GM21360 (cell line): ENCODE data around the gene TXNRD1.
"Not testable (repeated sequence)": the region's sequence is repeated elsewhere in the genome, so short reads cannot be mapped to it uniquely, and the experiment has no call there.

Source experiments
- ATAC-seq: cut with Tn5 transposase; IDR thresholded peaks from one replicate; pipeline ENCODE4 v1.9.1; 2021; ENCODE audit warnings: mild to moderate bottlenecking, moderate library complexity; ENCODE audit not compliant: unreplicated experiment

The TXNRD1 gene

GRCh38 chr12:104234926-104235499, 19.4 kb downstream of the TXNRD1 start:
- no peak for ATAC-seq

DNA sequence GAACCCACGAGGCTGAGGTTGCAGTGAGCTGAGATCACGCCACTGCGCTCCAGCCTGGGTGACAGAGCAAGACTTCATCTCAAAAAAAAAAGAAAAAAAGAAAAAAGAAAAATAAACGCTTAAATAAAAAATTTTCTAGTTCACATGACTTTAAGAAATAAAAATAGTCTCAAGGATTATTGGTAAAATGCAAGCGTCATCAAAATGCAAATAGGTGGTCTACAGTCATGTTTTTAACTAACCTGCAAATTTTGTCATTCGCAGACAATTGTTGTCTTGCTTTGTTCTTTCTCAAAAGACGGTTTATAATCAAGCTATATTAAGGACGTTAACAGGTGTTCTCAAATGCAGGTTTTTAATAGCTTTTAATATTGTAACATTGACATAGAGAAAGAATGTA, 22.4 kb downstream of the TXNRD1 start:
- ATAC-seq, result no peak

DNA sequence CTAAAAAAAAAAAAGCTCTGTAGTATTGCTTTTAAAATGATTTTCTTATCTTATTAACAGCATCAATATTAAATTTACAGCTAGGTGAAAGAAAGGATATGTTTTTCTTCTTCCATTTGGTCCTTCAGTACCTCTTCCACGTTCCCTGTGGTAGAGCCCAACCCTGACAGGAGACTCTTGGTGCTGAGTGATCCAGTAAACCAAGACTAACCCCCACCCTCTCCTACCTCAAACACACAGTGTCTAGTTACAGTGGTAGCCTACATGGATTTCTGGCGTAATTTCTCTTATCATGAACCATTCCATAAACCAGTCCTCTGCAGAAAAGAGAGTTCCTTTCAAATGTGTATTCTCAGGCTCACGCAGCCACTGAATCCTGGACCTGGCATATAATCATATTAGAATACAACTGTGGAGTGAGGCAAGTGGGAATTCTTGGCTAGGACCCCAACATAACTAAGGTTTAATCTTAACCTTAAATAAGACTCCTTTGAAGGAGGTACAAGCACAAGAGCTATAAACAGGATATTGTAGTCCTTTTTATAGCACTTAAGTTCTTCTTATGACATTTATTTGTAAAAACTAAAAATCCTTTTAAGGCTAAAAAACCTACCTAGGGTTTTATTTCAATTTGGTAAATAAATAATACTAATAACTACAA, 27.1 kb downstream of the TXNRD1 start:
- no peak for ATAC-seq

DNA sequence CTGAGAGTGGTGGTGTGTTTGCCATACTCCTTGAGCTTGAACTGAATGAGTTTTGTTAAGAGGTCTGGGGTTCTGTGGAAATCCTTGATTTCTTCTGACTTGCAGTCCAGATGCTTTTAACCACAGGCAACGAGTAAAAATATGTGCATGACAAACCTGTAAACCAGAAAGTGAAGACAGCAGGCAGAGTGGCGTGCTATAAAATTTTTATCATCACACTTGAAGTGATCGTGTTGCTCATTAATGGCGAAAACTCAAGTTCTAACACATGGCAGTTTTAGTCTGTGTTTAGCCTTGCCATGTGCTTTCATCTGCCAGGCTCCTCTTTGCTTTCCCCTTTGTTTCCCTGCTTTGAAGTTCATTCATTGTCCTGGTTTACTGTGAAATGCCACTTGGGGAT, 28.0 kb downstream of the TXNRD1 start:
- ATAC-seq, result no peak

DNA sequence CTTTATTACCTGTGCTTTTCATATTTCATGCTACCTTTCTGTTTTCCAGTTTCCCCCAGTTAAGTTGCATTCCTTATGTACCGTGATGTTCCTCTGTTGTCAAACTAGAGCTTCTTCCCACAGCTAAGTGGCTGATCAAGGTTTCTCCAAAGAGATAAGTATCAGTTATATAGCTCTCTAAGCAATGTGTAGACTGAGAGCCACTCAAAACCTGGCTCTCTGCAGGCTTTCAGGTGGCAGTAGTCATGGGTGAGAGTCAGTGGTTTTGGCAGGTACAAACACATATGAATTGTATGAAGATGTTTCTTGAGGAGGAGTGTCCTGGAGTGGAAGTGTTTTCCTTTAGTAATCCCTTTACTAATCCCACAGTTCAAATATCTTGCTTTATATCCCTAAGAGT, 28.4 kb downstream of the TXNRD1 start:
- ATAC-seq, result no peak

GRCh38 chr12:104247698-104248097, 32.1 kb downstream of the TXNRD1 start:
- ATAC-seq, result no peak

DNA sequence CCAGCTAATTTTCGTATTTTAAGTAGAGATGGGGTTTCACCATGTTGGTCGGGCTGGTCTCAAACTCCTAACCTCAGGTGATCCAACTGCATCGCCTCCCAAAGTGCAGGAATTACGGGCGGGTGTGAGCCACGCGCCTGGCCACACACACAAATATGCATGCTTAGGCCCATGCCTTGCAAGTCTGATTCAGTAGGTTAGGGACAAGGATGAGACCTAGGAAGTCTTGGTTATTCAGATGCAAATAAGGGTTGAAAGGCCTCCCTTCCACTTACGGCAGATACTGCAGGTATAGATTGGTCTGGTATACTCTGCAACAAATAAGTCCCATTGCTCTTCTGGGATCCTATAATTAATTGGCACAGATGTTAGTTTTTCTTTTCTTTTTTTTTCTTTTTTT, 32.9 kb downstream of the TXNRD1 start:
- no peak for ATAC-seq

- no peak for ATAC-seq
Measured at GRCh38 chr12:104249017-104249416, 33.4 kb downstream of the TXNRD1 start.

DNA sequence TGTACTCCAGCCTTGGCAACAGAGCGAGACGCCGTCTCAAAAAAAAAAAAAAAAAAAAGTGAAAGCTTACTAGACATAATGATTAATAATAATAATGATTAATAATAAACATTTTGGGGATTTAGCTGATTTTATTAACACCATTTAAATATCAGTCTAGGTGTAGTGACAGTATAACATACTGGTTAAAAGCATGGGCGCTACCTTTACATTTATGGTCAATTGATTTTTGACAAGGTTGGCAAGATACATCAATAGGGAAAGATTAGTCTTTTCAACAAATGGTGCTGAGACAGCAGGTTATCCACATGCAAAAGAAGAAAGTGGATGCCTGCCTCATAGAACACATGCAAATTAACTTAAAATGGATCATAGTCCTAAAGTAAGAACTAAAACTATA, 34.3 kb downstream of the TXNRD1 start:
- no peak for ATAC-seq

- ATAC-seq, result no peak
Measured at GRCh38 chr12:104250366-104251125, 35.0 kb downstream of the TXNRD1 start.

DNA sequence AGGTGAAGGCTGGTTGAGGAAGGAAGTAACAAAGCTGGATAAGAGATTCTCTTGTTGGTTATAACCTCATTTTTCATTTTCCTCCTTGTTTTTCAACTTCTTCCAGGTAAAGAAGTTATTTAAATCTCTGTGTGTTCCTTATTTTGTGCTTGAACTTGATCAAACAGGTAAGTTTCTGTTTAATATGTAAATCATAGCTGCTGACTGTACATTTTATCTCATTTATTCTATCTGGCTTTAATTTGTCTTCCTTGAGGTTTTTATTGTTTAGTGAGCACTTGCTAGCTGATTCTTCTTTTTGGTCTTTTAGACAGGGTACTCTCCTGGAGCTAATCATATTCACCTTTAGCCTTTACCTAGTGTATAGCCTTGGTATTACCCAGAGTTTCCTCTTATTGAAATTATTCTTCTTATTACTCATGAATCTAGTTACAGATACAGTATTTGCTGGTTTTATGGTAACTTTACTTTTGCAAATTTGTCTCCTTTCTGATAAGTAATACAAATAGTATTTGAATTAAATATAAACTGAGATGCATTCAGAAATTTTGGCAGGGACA, 42.4 kb downstream of the TXNRD1 start:
- ATAC-seq, result no peak

- no peak for ATAC-seq
Measured at GRCh38 chr12:104258476-104259067, 43.0 kb downstream of the TXNRD1 start.

GRCh38 chr12:104263026-104263425, 47.4 kb downstream of the TXNRD1 start:
- no peak for ATAC-seq

- no peak for ATAC-seq
Measured at GRCh38 chr12:104263580-104264358, 48.2 kb downstream of the TXNRD1 start.

GRCh38 chr12:104265436-104265835, 49.9 kb downstream of the TXNRD1 start:
- not testable (repeated sequence) for ATAC-seq

- ATAC-seq, result no peak
Measured at GRCh38 chr12:104272938-104273337, 57.4 kb downstream of the TXNRD1 start.

DNA sequence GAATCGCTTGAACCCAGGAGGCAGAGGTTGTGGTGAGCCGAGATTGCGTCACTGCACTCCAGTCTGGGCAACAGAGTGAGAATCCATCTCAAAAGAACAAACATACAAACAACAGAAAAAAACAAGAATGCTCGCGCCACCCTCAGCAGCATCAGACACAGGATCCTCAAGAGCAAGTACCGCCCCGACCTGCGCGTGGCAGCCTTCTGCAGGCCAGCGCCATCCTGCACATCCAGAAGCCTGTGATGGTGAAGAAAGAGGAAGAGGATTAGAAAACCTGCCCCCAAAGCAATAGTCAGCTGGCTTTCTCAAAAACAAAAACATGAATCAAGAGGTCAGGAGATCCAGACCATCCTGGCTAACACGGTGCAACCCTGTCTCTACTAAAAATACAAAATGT, 57.9 kb downstream of the TXNRD1 start:
- ATAC-seq, result no peak

DNA sequence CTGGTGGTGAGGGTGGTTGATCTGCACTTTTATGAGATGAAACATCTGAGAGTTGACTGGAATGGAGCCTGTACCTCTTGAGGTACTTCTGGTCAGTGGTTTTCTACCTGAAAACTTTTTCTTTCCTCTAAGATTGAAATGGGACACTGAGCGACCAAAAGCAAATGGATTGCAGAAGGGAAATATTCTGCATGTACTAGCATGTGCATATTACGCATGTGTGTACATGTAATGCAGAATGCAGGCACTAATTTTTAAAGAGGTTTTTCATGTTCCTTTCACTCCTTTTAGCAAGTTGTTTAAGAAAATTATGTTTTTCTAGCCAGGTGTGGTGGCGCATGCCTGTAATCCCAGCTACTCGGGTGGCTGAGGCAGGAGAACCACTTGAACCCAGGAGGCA, 59.2 kb downstream of the TXNRD1 start:
- no peak for ATAC-seq

GRCh38 chr12:104275689-104276088, 60.1 kb downstream of the TXNRD1 start:
- no peak for ATAC-seq

DNA sequence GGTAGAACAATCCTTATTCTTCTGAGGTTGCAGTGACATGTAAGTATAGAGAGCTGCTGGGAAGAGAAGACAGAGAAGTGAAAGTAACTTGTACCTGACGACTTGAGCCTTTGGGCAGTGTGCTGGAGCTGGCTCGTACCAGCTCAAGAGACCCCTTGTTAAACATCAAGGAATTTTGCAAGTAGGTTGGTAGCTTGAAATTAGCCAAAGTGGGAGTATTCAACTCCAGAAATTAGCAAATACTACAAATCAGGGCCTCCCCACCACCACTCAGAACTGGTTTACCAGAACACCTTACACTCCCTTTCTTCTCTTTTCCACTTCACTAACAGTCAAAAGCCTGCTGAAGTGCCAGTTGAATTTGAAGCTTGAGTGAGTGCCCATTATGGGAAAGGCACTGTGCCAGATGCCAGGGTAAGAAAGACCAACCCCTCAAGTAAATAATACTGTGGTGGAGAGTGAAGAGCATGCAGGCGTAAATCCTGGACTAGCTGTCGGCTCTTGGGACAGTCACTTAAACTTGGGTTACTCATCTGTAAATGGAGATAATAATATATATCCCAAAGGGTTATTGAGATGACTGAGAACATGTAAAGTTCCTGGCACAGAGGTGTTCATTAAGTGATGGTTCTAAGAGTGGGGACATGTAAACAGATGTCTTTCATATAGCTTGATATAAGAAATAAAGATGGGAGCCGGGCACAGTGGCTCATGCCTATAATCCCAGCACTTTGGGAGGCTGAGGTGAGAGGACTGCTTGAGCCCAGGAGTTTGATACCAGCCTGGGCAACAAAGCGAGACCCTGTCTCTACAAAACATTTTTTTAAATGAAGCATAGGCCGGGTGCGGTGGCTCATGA, 60.9 kb downstream of the TXNRD1 start:
- ATAC-seq, result no peak
